Natural killer cell (primary cell): ENCODE measurements around the gene KRTAP4-7. TPM values are rescaled to one million over a fixed set of nuclear protein-coding genes. Genes with fewer than 3 reads are reported as not detected.
"Not testable (repeated sequence)": the region's sequence is repeated elsewhere in the genome, so short reads cannot be mapped to it uniquely, and the experiment has no call there.

ENCODE experiments used
- ATAC-seq, 3 donors: fragments of 150-1000 bp in 2 of 3; fragments of 200-7000 bp in 1 of 3; cut with Tn5 transposase; 1 replicate in 1 of 3; 2 replicates in 2 of 3; pipeline ENCODE4 v1.10.0; 2021; ENCODE audit warnings: mild to moderate bottlenecking in 2 of 3, moderate library complexity in 2 of 3
- DNase-seq, 2 donors: peaks; one replicate each; pipeline versions ENCODE4 v3.0.0 to v3.0.0-alpha.2; 2013 to 2021; ENCODE audit warnings: mixed read lengths in 1 of 2
- H3K27ac ChIP-seq: one replicate; pipeline ENCODE4 v1.5.1; 2013; ENCODE audit warnings: mild to moderate bottlenecking, low read length
- H3K27me3 ChIP-seq: one replicate; pipeline ENCODE4 v1.6.1; 2013; ENCODE audit warnings: low read length; ENCODE audit not compliant: control insufficient read depth, insufficient read depth
- H3K36me3 ChIP-seq: one replicate; pipeline ENCODE4 v1.6.1; 2013; ENCODE audit warnings: low read length; ENCODE audit not compliant: control insufficient read depth, insufficient read depth
- H3K4me1 ChIP-seq: one replicate; pipeline ENCODE4 v1.6.1; 2013; ENCODE audit warnings: low read length; ENCODE audit not compliant: control insufficient read depth, insufficient read depth
- H3K4me3 ChIP-seq: one replicate; pipeline ENCODE4 v1.5.1; 2013; ENCODE audit warnings: low read length
- H3K9me3 ChIP-seq: one replicate; pipeline ENCODE4 v1.6.1; 2013; ENCODE audit warnings: low read length; ENCODE audit not compliant: control insufficient read depth, insufficient read depth
- H3K27ac Mint-ChIP-seq, 2 donors: one replicate each; pipeline ENCODE4 v1.8.0; 2022; ENCODE audit warnings: mild to moderate bottlenecking in 2 of 2, mixed read lengths in 2 of 2, moderate library complexity in 1 of 2
- H3K27me3 Mint-ChIP-seq, 2 donors: one replicate each; pipeline ENCODE4 v1.8.0; 2022; ENCODE audit warnings: low read depth in 2 of 2, mixed read lengths in 2 of 2
- H3K36me3 Mint-ChIP-seq: one replicate; pipeline ENCODE4 v1.8.0; 2022; ENCODE audit warnings: mixed read lengths
- H3K4me1 Mint-ChIP-seq, 2 donors: one replicate each; pipeline ENCODE4 v1.8.0; 2022; ENCODE audit warnings: mixed read lengths in 2 of 2
- H3K4me3 Mint-ChIP-seq: one replicate; pipeline ENCODE4 v1.8.0; 2022; ENCODE audit warnings: mild to moderate bottlenecking, moderate library complexity, mixed read lengths
- H3K9me3 Mint-ChIP-seq, 2 donors: one replicate each; pipeline ENCODE4 v1.8.0; 2022; ENCODE audit warnings: mixed read lengths in 2 of 2
- CTCF ChIP-seq: fragments of 200-600 bp; IDR thresholded peaks from one replicate; pipeline ENCODE4 v1.8.0; 2022; ENCODE audit warnings: antibody characterized with exemption
- WGBS: methylation state at CpG from one replicate; pipeline ENCODE4 v1.1.7; 2013; ENCODE audit warnings: missing lambda C conversion rate; ENCODE audit not compliant: insufficient coverage; 5-methylcytosine and 5-hydroxymethylcytosine counted together
- intact Hi-C: fragments of 100-400 bp; cut with micrococcal nuclease; formaldehyde crosslinking; loops from one replicate; pipeline ENCODE4 v1.14.2; 2022
- total RNA-seq, 4 donors: library from RNA; stranded (reverse); fragments of 120-200 nt in 1 of 4; gene quantifications; one replicate each; pipeline versions ENCODE4 v1.2.3 to v1.2.4, GENCODE V29; 2013 to 2022

The KRTAP4-7 gene
- total RNA-seq = not detected
- not detected for total RNA-seq (2013)

DNA sequence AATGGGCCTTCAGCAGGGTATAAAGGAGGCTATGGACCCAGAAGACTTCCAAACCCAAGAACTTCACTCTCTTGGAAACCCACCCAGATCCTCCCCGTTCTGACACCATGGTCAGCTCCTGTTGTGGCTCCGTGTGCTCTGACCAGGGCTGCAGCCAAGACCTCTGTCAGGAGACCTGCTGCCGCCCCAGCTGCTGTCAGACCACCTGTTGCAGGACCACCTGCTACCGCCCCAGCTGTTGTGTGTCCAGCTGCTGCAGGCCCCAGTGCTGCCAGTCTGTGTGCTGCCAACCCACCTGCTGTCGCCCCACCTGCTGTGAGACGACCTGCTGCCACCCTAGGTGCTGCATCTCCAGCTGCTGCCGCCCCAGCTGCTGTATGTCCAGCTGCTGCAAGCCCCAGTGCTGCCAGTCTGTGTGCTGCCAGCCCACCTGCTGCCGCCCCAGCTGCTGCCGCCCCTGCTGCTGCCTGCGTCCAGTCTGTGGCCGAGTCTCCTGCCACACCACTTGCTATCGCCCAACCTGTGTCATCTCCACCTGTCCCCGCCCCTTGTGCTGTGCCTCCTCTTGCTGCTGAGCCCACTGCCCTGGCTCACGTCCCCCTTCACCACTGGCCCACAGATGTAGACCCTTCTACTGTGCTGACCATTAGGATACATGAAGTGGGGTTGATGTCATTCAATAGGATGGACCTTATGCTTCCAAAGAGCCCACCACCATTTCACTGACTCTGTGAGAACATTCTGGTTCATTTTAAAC is at the start of gene KRTAP4-7:
Gene KRTAP4-7 (plus strand): TSS at position 51 of the 757 bp plus-strand sequence. CDS start 57 bp downstream, at position 108.
- ATAC-seq, H3K4me1 ChIP-seq, H3K9me3 Mint-ChIP-seq, H3K36me3 Mint-ChIP-seq, H3K4me3 ChIP-seq, H3K27ac ChIP-seq, H3K4me3 Mint-ChIP-seq, H3K27me3 ChIP-seq, H3K36me3 ChIP-seq, H3K27ac Mint-ChIP-seq, H3K9me3 ChIP-seq, H3K4me1 Mint-ChIP-seq, DNase-seq, intact Hi-C loops: not testable (repeated sequence)
- peaks cover 23 to 24% of the 10 kb centered on the region in 2 donors for H3K27me3 Mint-ChIP-seq
- WGBS = 86% methylated on average over 14 of the region's 14 CpGs

- H3K4me1 Mint-ChIP-seq, H3K9me3 ChIP-seq, H3K27ac Mint-ChIP-seq, H3K36me3 Mint-ChIP-seq, ATAC-seq, H3K4me3 ChIP-seq, H3K27ac ChIP-seq, H3K4me3 Mint-ChIP-seq, H3K4me1 ChIP-seq, H3K27me3 ChIP-seq, DNase-seq, H3K9me3 Mint-ChIP-seq, intact Hi-C loops, H3K36me3 ChIP-seq: not testable (repeated sequence)
- peaks cover 13 to 36% of the 10 kb centered on the region in 2 donors for H3K27me3 Mint-ChIP-seq
- 87% methylated on average over 9 of the region's 10 CpGs for WGBS
Observed at GRCh38 chr17:41034346-41034935, 49.5 kb upstream of the KRTAP4-7 start, which contains the start of gene KRTAP1-3. Gene KRTAP1-3, minus strand, starts transcription at chr17:41034874. Its CDS starts 53 bp downstream, at chr17:41034821.

DNA sequence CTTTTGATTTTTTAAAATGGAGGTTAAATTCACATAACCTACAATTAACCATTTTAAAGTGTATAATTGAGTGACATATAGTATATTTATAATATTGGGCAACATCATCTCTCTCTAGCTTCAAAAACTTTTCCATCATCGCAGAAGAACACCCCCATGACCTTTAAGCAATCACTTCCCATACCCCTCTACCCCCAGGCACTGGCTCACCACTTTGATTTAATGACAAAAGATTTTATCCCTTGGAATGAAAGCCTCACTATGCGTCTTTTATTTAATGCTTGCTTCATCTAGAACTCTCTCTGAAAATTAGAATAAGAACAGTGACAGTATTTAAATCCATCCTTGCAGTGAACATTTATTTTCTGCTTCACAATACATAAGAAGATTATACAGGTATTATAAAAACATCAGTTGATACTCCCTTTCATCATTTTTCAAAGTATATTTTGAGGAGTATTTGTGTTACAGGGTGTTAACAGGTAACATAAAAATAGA is 46.0 kb upstream of the KRTAP4-7 start:
- 88% methylated on average over 2 of the region's 2 CpGs for WGBS
- H3K27me3 Mint-ChIP-seq = peaks cover 9 to 36% of the 10 kb centered on the region in 2 donors
- TF ChIP-seq CTCF = no peak
- Histone ChIP-seq H3K4me3 (no peak overlapping the region), H3K36me3 (no peaks in the 10 kb centered on the region), H3K4me1 (no peaks in the 10 kb centered on the region), H3K27ac (no peak overlapping the region), H3K9me3 (no peaks in the 10 kb centered on the region), H3K27me3 (peaks cover 8% of the 10 kb centered on the region)
- intact Hi-C loops = no loop called here
- H3K9me3 Mint-ChIP-seq = no peaks in the 10 kb centered on the region
- ATAC-seq (no peak), DNase-seq (no peak)
- H3K4me3 Mint-ChIP-seq = no peak overlapping the region
- H3K4me1 Mint-ChIP-seq = no peaks in the 10 kb centered on the region
- H3K36me3 Mint-ChIP-seq = no peaks in the 10 kb centered on the region
- no peak overlapping the region for H3K27ac Mint-ChIP-seq

DNA sequence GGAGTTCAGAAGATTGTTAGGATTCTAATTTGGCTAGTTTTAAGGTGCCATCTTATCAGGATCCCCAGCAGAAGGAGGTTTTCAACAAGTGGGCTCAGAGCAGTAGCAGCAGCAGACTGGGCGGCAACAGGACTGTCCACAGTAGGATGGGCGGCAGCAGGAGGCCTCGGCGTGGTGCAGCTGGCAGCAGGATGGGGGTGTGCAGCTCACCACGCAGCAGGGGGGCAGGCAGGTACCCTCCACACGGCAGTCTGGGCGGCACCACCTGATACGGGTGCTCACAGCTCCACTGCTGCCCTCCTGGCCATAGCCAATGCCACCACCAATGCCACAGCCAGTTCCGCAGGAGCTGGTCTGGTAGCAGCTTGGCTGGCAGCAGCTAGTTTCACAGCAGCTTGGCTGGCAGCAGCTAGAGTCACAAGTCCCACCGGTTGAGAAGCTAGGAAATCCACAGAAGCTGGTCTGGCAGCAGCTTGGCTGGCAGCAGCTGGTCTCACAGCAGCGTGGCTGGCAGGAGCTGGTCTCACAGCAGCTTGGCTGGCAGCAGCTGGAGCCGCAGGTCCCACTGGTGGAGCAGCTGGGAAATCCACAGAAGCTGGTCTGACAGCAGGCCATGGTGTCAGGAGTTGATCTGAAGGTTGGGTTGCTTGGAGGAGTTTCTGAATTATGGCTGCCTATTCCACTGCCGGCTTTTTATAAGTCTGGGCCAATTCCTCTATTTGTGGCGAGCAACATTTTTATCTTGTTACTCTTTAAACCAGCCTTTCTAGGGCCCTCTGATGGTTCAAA is 43.0 kb upstream of the KRTAP4-7 start, which contains the start of gene KRTAP1-1:
Gene KRTAP1-1 (minus strand): TSS at position 668 of the 789 bp plus-strand sequence. CDS start 53 bp downstream, at position 615.
- H3K27me3 ChIP-seq, H3K9me3 Mint-ChIP-seq, H3K4me1 Mint-ChIP-seq, ATAC-seq, H3K27ac ChIP-seq, intact Hi-C loops, H3K36me3 ChIP-seq, DNase-seq, H3K9me3 ChIP-seq, H3K4me3 Mint-ChIP-seq, H3K36me3 Mint-ChIP-seq, H3K27ac Mint-ChIP-seq, H3K4me3 ChIP-seq, H3K4me1 ChIP-seq: not testable (repeated sequence)
- 82% methylated on average over 14 of the region's 14 CpGs for WGBS
- peaks cover 11 to 34% of the 10 kb centered on the region in 2 donors for H3K27me3 Mint-ChIP-seq
